GM21786 (cell line): Measurements from ENCODE around the gene CLP1.
"Not testable (repeated sequence)": the region's sequence is repeated elsewhere in the genome, so short reads cannot be mapped to it uniquely, and the experiment has no call there.

Experiments
- ATAC-seq: cut with Tn5 transposase; IDR thresholded peaks from one replicate; pipeline ENCODE4 v1.9.1; 2021; ENCODE audit not compliant: unreplicated experiment

The CLP1 gene

DNA sequence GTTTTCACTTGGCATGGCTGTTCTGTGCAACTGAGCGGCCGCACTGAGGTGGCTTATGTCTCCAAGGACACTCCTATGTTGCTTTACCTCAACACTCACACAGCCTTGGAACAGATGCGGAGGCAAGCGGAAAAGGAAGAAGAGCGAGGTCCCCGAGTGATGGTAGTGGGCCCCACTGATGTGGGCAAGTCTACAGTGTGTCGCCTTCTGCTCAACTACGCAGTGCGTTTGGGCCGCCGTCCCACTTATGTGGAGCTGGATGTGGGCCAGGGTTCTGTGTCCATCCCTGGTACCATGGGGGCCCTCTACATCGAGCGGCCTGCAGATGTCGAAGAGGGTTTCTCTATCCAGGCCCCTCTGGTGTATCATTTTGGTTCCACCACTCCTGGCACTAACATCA is 2.1 kb downstream of the CLP1 start:
- no peak for ATAC-seq

DNA sequence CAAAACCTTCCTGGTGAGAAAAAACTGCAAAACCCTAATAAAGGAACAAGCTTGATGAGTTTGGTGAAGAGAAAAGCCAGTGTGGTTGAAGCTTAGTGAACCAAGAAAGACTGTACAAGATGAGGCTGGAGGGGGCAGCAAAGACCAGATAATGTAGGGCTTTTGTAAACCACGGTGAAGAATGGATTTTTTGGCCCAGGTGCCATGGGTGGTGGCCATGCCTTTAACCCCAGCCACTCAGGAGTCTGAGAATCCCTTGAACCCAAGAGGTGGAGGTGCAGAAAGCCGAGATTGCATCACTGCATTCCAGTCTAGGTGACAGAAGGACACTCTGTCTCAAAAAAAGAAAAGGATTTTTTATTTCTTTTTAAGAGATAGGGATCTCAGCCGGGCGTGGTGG is 5.3 kb downstream of the CLP1 start:
- ATAC-seq = no peak

DNA sequence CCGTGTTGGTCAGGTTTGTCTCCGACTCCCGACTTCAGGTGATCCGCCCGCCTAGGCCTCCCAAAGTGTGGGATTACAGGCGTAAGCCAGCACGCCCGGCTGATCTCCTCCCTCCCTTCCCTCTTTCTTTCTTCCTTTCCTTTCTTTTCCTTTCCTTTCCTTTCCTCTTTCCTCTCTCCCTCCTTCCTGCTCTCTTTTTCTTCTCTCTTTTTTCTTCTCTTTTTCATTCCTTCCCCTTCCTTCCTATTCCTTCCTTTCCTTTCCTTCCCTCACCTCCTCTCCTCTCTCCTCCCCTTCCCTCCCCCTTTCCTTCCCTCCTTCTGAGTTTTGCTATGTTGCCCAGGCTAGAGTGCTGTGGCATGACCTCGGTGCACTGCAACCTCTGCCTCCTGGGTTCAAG is 6.4 kb downstream of the CLP1 start:
- no peak for ATAC-seq

DNA sequence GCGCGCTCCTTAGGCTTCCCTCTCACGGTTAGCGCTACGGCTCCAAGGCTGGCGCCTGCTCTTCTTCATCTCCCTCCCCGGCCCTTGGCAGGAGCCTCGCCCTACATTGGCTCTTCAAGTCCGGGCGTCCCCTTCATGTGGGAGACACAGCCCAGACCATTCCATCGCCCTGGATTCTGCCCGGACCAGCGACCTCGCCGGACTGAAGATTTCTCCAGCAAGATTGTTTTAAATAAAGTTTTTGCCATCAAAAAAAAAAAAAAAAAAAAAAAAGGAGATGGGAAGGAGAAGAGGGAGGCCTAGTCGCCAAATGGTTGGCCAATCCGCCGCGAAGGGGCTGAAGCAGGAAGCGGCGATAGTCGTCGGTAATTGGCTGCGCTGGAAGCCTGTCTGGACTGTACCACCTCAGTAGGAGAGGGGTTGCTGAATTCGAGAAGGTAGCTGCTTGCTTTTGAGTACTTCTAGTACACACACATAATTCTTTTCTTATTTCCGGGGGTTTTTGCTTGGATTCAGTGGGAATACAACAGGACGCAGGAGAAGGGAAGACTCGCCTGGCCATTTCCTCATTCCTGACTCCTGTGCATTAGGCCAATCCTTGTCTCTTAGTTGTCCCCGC is 9.7 kb downstream of the CLP1 start:
- ATAC-seq = peak; percentile 62

DNA sequence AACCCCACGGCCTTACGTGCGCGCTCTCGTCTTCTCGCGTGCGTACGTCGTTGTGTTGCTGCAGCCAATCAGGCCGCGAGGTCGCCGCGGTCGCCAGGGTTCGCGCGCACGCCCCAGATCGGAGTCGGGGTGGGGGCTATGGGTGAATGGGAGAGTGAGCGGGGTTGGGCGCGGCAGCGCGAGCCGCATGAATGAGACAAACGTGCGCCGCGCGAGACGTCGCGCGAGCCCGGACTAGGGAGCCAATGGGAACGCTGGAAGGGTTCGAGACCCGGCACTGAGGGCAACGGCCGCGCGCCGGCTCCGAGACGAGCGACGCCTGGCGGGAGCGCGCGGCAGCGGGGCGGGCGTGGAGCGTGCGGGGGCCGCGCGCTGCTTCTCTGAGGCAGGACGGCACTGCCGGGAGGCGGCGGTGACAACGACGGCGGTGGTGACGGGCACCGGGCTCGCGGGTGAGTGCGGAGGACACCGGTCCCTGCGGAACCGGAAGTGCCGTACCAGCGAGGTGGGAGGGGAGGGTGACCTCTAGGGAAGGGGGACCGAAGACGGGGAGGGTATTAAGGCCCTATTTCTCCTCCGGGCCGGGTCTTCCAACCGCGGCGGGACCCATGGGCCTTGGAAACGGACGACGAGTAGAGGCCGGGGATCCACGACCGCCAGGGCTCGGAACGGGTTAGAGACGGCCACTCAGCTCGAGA is 10.3 kb downstream of the CLP1 start, which contains the start of gene ZDHHC5:
Gene ZDHHC5 (plus strand): TSS at position 379 of the 698 bp plus-strand sequence. CDS start 4,977 bp downstream, outside the sequence.
- peak; percentile 80 for ATAC-seq

DNA sequence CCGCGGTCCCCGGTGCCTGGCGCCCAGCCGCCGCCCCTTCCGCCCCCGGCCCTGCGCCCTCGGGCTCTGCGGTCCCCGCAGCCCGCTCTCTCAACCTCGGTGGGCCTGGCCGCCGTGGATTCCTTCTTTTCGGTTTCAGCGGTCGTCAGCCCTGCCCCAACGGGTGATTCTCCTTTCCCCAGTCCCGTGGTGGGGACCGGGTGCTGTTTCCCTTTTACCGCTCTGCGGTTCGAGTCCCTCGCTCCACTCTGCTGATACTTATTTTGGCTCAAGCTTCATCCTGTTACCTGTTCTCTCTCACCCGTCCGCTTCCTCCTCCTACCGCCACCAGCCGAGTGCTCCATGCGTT is 10.8 kb downstream of the CLP1 start:
- ATAC-seq = peak; percentile 1

DNA sequence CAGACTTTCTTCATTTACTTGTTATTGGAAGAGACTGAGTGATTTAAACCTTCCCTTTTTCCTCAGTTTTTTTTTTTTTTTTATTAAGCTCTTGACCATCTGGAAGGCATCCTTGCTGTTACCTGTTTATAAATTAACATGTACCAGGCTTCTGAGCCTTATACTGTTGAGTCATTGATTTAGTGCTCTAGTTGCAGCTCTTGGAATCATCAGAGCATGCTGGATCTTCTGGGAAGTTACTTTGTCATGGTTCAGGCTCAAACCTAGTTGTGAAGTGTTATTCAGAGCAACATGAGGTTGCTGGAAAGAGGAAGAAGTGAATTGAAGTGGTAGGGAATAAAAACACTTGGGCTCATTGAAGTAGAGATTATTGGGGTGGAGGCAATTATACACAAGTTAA is 16.7 kb downstream of the CLP1 start:
- ATAC-seq = no peak

DNA sequence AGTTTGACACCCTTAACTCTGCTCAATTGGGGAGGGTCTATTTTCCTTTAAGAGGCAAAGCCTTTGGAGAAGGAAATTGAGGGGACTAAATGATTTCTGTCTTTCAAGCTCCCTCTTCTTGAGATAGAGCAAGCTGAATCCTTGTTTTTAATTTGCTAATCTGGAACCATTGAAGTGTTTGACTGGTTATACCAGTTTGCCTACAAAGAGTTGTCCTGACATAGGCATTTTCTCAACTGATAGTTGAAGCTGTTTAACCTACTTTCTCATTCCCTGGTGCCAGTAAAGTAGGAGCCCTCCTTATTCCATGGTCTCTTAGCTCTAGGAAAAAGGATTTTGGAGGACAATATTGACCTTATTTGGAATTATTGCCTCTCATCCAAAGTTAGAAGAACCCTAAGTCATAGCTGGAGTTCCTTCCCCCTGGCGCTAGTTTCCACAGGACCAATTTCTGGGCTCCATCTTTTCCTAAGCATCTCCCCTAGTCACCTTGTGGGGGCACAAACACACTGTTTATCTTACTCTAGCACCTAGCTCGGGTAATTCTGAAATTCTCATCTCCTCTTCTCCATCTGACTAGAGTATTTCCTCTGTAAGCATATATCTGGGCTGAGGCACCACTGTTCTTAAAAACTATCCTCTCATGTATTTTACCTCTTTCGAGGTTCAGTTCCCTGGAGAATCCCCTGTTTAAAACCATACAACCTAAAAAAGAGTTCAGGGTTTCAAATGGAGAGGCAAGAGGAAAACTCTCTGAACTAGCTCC is 17.8 kb downstream of the CLP1 start:
- no peak for ATAC-seq

DNA sequence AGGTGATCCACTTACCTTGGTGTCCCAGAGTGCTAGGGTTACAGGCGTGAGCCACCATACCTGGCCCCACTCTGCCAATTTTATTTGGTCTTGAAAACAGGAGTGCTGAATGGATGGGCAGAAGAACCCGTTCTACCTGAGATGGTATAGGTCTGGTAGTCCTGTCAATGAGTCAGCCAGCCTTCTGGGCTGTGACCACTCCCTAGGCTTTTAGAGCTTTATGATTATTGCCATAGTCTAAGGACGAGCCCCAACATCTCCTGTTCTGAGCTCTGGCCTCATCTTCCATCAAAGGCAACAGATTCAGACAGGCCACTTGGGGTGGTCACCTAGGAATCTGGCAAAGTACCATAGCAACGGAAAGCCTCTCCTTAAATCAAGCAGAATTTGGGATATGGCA is 21.8 kb downstream of the CLP1 start:
- no peak for ATAC-seq

DNA sequence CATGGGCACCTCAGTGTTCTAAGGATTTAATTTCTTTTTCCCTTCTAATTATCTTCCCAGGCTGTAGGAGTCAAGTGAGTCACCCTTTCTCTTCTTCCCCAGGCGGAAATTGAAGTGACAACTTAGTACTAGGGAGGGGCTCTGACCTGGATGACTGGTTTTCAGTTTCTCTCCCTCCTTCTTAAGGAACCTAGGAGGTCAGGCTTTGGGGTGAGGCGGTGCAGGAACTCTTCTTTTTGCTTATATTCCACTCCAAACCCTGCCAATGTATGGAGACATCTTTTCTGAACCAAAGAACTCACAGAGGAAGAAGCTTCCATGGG is 23.0 kb downstream of the CLP1 start:
- ATAC-seq = peak; percentile 30

DNA sequence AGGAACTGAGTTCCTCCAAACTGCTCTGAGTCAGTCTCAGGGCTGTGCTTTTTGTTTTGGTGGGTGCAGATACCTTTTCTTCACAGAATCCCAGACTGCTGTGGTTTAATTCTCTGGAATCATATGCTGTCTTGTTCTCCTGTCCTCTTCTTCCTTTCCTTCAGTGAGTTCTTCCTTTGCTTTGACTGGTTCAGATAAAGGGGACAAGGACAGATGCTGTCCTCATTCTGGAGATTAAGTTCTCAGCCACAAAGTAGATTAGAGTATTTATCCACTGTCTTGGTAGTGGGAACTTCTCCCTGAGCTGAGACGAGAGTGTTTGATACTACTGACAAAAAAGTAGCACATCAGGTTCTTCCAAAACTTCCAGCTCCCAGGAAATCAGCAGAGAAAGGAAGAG is 23.6 kb downstream of the CLP1 start:
- no peak for ATAC-seq

DNA sequence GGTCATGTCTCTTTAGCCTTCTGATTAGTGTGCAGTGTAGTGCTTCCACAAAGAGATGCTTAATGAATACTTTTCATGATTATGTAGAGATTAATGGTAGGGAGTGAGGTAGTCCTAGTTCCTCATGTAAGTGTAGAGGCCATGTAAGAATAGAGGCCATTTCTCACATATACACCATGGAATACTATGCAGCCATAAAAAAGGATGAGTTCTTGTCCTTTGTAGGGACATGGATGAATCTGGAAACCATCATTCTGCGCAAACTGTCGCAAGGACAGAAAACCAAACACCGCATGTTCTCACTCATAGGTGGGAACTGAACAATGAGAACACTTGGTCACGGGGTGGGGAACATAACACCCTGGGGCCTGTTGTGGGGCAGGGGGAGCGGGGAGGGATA is 32.9 kb downstream of the CLP1 start:
- ATAC-seq = not testable (repeated sequence)

DNA sequence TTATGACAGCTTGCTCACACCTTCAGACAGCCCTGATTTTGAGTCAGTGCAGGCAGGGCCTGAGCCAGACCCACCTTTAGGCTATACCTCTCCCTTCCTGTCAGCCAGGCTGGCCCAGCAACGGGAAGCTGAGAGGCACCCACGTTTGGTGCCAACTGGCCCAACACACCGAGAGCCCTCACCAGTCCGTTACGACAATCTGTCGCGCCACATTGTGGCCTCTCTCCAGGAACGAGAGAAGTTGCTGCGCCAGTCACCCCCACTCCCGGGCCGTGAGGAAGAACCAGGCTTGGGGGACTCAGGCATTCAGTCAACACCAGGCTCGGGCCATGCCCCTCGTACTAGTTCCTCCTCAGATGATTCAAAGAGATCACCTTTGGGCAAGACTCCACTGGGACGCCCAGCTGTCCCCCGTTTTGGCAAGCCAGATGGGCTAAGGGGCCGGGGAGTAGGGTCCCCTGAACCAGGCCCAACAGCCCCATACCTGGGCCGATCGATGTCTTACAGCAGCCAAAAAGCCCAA is 41.3 kb downstream of the CLP1 start:
- ATAC-seq = no peak

DNA sequence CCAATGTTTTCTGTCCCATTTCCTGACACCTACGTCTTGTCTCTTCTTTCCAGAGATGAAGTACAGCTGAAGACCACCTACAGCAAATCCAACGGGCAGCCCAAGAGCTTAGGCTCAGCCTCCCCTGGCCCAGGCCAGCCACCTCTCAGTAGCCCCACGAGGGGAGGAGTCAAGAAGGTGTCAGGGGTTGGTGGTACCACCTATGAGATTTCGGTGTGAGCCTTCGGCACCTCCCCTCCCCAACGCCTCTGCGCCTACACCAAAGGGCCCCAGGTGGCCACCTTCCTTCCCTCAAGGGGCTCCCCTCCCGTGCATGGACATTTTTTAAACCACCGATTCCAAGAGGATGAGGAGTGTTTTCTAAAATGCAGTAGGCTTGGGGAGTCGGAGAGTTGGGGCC is 42.3 kb downstream of the CLP1 start:
- ATAC-seq = no peak

DNA sequence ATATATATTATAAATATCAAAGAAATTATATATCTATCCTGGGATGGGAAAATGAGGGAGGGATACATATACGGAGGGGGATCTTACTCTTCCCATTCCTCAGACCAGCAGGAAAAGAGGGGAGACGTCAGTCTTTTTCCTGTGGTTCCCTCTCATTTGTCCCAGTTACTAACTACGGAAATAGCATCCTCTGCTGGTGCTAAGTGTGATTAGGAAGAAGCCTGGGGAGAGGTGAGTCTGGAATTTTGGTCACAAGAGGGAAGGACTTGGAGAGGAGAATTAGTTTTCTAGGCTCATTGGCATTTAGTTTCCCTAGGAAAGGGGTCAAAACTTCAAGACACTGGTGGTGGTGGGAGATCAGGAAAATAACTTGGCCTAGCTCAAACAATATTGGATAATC is 42.9 kb downstream of the CLP1 start:
- ATAC-seq = no peak

DNA sequence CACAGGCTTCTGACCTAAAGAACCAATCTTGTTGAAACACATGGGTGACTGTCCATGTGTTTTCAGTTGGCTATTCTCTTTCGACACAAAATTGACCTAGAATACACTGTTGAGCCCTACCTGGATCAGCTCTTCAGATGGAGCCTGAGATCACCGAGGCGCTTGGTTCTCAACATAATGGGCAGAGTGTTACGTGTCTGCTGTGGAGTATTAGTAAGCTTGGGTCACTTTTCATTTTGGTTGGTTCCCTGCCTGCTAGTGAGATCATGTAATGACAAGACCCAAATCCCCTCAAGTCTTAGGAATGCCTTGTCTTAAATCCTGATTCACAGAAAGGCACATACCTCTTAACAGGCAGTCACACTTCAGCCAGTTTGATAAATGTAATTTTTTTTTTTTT is 45.8 kb downstream of the CLP1 start:
- ATAC-seq = no peak

DNA sequence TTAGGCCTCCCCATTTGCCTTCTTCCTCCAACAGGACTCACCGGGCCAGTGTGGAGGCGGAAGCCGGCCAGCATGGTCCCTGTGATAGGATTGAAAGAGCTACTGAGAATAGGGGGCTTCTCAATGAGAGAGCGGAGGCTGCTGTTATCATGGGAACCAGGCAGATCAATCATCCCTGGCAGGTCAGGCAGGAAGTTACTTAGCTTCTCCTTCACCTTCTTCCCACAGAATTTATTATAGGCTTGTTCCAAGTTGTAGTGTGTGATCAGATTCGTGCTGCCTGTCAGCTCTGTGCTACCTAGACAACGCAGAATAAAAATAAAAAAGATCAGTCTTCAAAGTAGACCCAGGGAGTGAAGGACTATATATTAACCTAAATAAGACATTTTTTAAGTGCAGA is 47.4 kb downstream of the CLP1 start:
- no peak for ATAC-seq

DNA sequence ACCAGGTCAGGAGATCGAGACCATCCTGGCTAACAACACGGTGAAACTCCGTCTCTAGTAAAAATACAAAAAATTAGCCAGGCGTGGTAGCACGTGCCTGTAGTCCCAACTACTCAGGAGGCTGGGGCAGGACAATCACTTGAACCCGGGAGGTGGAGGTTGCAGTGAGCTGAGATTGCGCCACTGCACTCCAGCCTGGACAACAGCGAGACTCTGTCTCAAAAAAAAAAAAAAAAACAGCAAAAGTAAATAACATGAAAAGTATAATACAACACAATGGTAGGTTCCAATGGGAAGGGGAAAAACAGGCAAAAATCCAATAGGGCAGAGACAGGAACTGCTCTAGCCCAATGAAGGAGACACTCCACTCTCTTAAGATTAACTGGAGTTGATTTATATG is 47.9 kb downstream of the CLP1 start:
- not testable (repeated sequence) for ATAC-seq

DNA sequence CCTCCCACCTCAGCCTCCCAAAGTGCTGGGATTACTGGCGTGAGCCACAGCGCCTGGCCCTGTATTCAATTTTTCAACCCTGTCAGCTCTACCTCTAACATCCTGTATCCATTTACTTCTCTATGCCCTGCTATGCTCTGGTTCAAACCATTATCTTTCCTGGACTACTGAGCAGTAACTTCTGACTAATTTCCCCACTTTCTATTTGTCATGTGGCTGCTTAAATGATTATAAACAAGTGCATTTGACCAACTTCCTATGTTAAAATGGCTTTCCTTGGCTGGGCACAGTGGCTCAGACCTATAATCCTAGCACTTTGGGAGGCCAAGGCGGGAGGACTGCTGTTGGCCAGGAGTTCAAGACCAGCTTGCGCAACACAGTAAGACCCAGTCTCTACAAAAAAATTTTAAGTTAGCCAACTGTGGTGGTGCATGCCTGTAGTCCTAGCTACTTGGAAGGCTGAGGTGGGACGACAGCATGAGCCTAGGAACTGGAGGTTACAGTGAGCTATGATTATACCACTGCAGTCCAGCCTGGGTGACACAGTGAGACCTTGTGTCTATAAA is 52.3 kb downstream of the CLP1 start:
- ATAC-seq = no peak
